Neural cell (in vitro differentiated cells): ENCODE data around the gene MCM5. TPM values are rescaled to one million over a fixed set of nuclear protein-coding genes. Genes with fewer than 3 reads are reported as not detected.

ENCODE experiments used
- H2AFZ ChIP-seq: fragments of 200-600, 300-800 bp; sonication (generic), shearing (Covaris generic); 2 replicates; pipeline ENCODE4 v1.6.0; 2014; ENCODE audit warnings: low read depth, mild to moderate bottlenecking, antibody characterized with exemption, low read length, moderate library complexity
- H3F3A ChIP-seq: fragments of 200-600 bp; shearing (Covaris generic); 2 replicates; pipeline ENCODE4 v1.6.1; 2016; ENCODE audit warnings: mild to moderate bottlenecking, moderate library complexity, mixed read lengths, antibody characterized with exemption, low read length; ENCODE audit not compliant: insufficient read depth, poor library complexity, severe bottlenecking
- H3K27ac ChIP-seq: fragments of 200-600, 300-800 bp; sonication (generic), shearing (Covaris generic); 2 replicates; pipeline ENCODE4 v1.5.1; 2014; ENCODE audit warnings: mild to moderate bottlenecking, low read length, moderate library complexity
- H3K27me3 ChIP-seq: fragments of 300-800, 200-600 bp; sonication (generic), shearing (Covaris generic); 2 replicates; pipeline ENCODE4 v1.6.0; 2014; ENCODE audit warnings: mild to moderate bottlenecking, low read depth, low read length, moderate library complexity; ENCODE audit not compliant: insufficient read depth
- H3K36me3 ChIP-seq: fragments of 300-800, 200-600 bp; sonication (generic), shearing (Covaris generic); 2 replicates; pipeline ENCODE4 v1.5.1; 2014; ENCODE audit warnings: mild to moderate bottlenecking, antibody characterized with exemption, low read length, moderate library complexity; ENCODE audit not compliant: insufficient read depth
- H3K4me2 ChIP-seq: fragments of 300-800, 200-600 bp; sonication (generic), shearing (Covaris generic); 2 replicates; pipeline ENCODE4 v1.6.0; 2014; ENCODE audit warnings: mild to moderate bottlenecking, low read length
- H3K4me3 ChIP-seq: fragments of 300-800, 200-600 bp; sonication (generic), shearing (Covaris generic); 2 replicates; pipeline ENCODE4 v1.5.1; 2014; ENCODE audit warnings: mild to moderate bottlenecking, low read length, moderate library complexity
- H3K79me2 ChIP-seq: fragments of 200-600 bp; shearing (Covaris generic); replicated peaks from 2 replicates; pipeline ENCODE4 v1.6.0; 2014; ENCODE audit warnings: mild to moderate bottlenecking, low read length, moderate library complexity; ENCODE audit not compliant: insufficient read depth
- H3K9ac ChIP-seq: fragments of 300-800, 200-600 bp; sonication (generic), shearing (Covaris generic); 2 replicates; pipeline ENCODE4 v1.6.1; 2016; ENCODE audit warnings: mild to moderate bottlenecking, low read length, mixed read lengths
- H3K9me2 ChIP-seq: fragments of 200-600 bp; shearing (Covaris generic); 2 replicates; pipeline ENCODE4 v1.6.1; 2016; ENCODE audit warnings: mild to moderate bottlenecking, low read length, mixed read lengths; ENCODE audit not compliant: insufficient read depth
- H3K9me3 ChIP-seq: fragments of 200-600, 300-800 bp; sonication (generic), shearing (Covaris generic); 2 replicates; pipeline ENCODE4 v1.6.1; 2016; ENCODE audit warnings: mild to moderate bottlenecking, mixed run types, low read length, moderate library complexity, mixed read lengths
- H4K20me1 ChIP-seq: fragments of 200-600 bp; shearing (Covaris generic); 2 replicates; pipeline ENCODE4 v1.6.1; 2016; ENCODE audit warnings: mild to moderate bottlenecking, mixed run types; ENCODE audit not compliant: insufficient read depth
- EP300 ChIP-seq: fragments of 450-650 bp; conservative IDR thresholded peaks from 2 replicates; pipeline ENCODE4 v1.6.1; 2014; ENCODE audit warnings: antibody characterized with exemption, mild to moderate bottlenecking, moderate library complexity; ENCODE audit not compliant: poor library complexity, severe bottlenecking
- EZH2 ChIP-seq: fragments of 200-600, 300-800 bp; shearing (Covaris generic), sonication (generic); IDR thresholded peaks from 2 replicates; pipeline ENCODE4 v1.6.1; 2014; ENCODE audit warnings: antibody characterized with exemption, low read length, borderline replicate concordance, mild to moderate bottlenecking; ENCODE audit not compliant: insufficient read depth, poor library complexity, severe bottlenecking
- MXI1 ChIP-seq: fragments of 450-650 bp; conservative IDR thresholded peaks from 2 replicates; pipeline ENCODE4 v1.6.1; 2014; ENCODE audit warnings: antibody characterized with exemption, mild to moderate bottlenecking; ENCODE audit not compliant: poor library complexity, severe bottlenecking
- POLR2AphosphoS5 ChIP-seq: IDR thresholded peaks from 2 replicates; pipeline ENCODE4 v1.6.1; 2012
- RAD21 ChIP-seq: fragments of 450-650 bp; conservative IDR thresholded peaks from 2 replicates; pipeline ENCODE4 v1.6.1; 2014; ENCODE audit warnings: antibody characterized with exemption, mild to moderate bottlenecking, moderate library complexity
- REST ChIP-seq: IDR thresholded peaks from 2 replicates; pipeline ENCODE4 v1.6.1; 2012; ENCODE audit warnings: borderline replicate concordance
- SMC3 ChIP-seq: fragments of 450-650 bp; conservative IDR thresholded peaks from 2 replicates; pipeline ENCODE4 v1.6.1; 2014; ENCODE audit warnings: antibody characterized with exemption, mild to moderate bottlenecking, moderate library complexity; ENCODE audit not compliant: poor library complexity
- TAF1 ChIP-seq: IDR thresholded peaks from 2 replicates; pipeline ENCODE4 v1.6.1; 2012; ENCODE audit warnings: low read depth
- polyA plus RNA-seq: library from polyadenylated mRNA; depleted of rRNA; stranded (reverse); fragments of >200 nt; gene quantifications from 2 replicates; pipeline ENCODE4 v1.2.3, GENCODE V29; 2014
- TF ChIP-seq, protein P1 (sequence below): fragments of 450-650 bp; IDR thresholded peaks from 2 replicates; pipeline ENCODE4 v1.5.1; 2014; ENCODE audit warnings: antibody characterized with exemption, mild to moderate bottlenecking, moderate library complexity; ENCODE audit not compliant: poor library complexity, severe bottlenecking

MCM5 gene
- polyA plus RNA-seq, 1 donor from 2014 or later: 6.9 TPM

DNA sequence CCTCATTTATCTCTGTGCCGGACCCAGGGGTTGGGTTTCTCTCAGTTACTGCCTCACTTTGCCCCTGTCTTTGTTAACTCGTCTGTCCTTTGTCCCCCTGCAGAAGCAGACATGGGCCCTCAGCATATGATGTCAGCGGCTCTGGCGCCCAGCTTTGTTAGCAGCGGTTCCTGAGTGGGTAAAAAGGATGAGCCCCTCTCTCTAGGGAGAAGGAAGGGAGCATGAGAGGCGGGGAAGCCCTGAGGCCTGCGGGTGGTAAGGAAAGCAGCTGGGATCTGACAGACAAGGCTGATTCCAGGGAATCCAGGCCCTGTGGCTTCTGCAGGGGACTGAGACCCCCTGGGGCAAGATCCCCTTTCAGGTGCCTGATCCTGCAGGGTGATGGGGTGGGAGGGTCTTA is 51.7 kb downstream of the MCM5 start:
- H2AFZ ChIP-seq: no peak overlapping the region
- H3K27ac ChIP-seq: peak overlapping the region; percentile 62
- H3K27me3 ChIP-seq: no peaks in the 10 kb centered on the region
- H3F3A ChIP-seq: no peaks in the 10 kb centered on the region
- TF ChIP-seq MXI1 (no peak), REST (peak; percentile 55)
- H3K79me2 ChIP-seq: no peaks in the 10 kb centered on the region
- no peak overlapping the region for H3K4me2 ChIP-seq
- peak overlapping the region; percentile 25 for H3K4me3 ChIP-seq
- no peaks in the 10 kb centered on the region for H3K36me3 ChIP-seq
- peak overlapping the region; percentile 36 for H3K9ac ChIP-seq
- H4K20me1 ChIP-seq: no peaks in the 10 kb centered on the region
- H3K9me3 ChIP-seq: no peaks in the 10 kb centered on the region
- no peaks in the 10 kb centered on the region for H3K9me2 ChIP-seq

GRCh38 chr22:35452351-35452781 is 52.4 kb downstream of the MCM5 start:
- Histone ChIP-seq H3K27ac (no peak overlapping the region), H3F3A (no peaks in the 10 kb centered on the region), H3K9me3 (no peaks in the 10 kb centered on the region), H4K20me1 (no peaks in the 10 kb centered on the region), H3K4me3 (no peak overlapping the region), H3K9me2 (no peaks in the 10 kb centered on the region), H3K27me3 (no peaks in the 10 kb centered on the region), H3K79me2 (no peaks in the 10 kb centered on the region), H3K4me2 (no peak overlapping the region), H3K36me3 (no peaks in the 10 kb centered on the region), H2AFZ (no peak overlapping the region), H3K9ac (no peak overlapping the region)
- TF ChIP-seq RAD21: no peak
- no peak for TF ChIP-seq EP300
- TF ChIP-seq MXI1: no peak
- TF ChIP-seq POLR2AphosphoS5: no peak
- no peak for TF ChIP-seq REST
- no peak for TF ChIP-seq SMC3
- TF ChIP-seq TAF1: no peak
- TF ChIP-seq EZH2: no peak
- TF ChIP-seq, protein P1, sequence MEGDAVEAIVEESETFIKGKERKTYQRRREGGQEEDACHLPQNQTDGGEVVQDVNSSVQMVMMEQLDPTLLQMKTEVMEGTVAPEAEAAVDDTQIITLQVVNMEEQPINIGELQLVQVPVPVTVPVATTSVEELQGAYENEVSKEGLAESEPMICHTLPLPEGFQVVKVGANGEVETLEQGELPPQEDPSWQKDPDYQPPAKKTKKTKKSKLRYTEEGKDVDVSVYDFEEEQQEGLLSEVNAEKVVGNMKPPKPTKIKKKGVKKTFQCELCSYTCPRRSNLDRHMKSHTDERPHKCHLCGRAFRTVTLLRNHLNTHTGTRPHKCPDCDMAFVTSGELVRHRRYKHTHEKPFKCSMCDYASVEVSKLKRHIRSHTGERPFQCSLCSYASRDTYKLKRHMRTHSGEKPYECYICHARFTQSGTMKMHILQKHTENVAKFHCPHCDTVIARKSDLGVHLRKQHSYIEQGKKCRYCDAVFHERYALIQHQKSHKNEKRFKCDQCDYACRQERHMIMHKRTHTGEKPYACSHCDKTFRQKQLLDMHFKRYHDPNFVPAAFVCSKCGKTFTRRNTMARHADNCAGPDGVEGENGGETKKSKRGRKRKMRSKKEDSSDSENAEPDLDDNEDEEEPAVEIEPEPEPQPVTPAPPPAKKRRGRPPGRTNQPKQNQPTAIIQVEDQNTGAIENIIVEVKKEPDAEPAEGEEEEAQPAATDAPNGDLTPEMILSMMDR: no peak
